ENCODE data around the gene ARMC9.
"Not testable (repeated sequence)": the region's sequence is repeated elsewhere in the genome, so short reads cannot be mapped to it uniquely, and the experiment has no call there.

ARMC9 gene

DNA sequence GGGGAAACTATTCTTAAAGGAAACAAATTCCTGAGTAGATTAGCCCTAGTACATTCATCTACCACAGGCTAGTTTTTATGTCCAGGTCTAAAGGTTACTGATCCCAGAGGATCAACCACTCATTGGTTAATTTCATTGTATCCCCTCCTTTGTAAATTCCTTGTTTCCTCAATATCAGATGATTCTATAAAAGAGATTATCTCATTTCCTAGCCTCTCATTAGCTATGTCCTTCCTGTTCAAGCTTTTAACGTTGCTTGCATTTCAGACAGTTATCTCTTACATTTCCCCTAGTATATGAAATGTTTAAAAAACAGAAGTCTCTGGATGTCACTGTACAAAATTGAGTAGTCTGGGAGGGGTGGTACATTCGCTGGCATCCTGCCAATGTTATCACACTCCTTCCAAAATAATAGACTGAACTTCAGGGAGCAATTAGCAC is 24.2 kb upstream of the ARMC9 start:
- no peak overlapping the region for H3K27ac Mint-ChIP-seq

DNA sequence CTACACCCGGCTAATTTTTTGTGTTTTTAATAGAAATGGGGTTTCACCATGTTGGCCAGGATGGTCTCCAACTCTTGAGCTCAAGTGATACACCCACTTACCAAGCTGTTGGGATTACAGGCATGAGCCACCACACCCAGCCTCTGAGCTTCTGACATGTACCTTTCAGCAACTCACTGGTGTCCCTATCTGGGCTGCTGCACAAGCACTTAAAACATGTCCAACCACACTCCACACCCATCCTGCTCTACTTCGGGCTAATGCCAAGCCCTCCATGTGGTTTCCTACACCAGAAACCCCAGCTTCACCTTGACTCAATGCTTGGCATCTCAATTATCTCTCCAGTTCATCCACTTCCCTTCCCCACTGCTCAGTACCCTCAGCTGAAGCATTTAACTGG is 22.4 kb upstream of the ARMC9 start:
- H3K36me3 Mint-ChIP-seq (ENCODE audit: low read depth) = peaks cover 29% of the 10 kb centered on the region
- H3K27ac Mint-ChIP-seq = no peak overlapping the region
- H3K4me3 Mint-ChIP-seq = no peak overlapping the region
- no peaks in the 10 kb centered on the region for H3K27me3 Mint-ChIP-seq (ENCODE audit: low read depth)
- H3K9me3 Mint-ChIP-seq = no peaks in the 10 kb centered on the region
- H3K4me1 Mint-ChIP-seq (ENCODE audit: low read depth) = peaks cover 9% of the 10 kb centered on the region

More for the DNA sequence above, 24.2 kb upstream of the ARMC9 start:
- Mint-ChIP-seq H3K9me3 (no peaks in the 10 kb centered on the region), H3K27me3 (ENCODE audit: low read depth) (no peaks in the 10 kb centered on the region), H3K36me3 (ENCODE audit: low read depth) (peaks cover 32% of the 10 kb centered on the region), H3K4me1 (ENCODE audit: low read depth) (no peaks in the 10 kb centered on the region), H3K4me3 (no peak overlapping the region)

DNA sequence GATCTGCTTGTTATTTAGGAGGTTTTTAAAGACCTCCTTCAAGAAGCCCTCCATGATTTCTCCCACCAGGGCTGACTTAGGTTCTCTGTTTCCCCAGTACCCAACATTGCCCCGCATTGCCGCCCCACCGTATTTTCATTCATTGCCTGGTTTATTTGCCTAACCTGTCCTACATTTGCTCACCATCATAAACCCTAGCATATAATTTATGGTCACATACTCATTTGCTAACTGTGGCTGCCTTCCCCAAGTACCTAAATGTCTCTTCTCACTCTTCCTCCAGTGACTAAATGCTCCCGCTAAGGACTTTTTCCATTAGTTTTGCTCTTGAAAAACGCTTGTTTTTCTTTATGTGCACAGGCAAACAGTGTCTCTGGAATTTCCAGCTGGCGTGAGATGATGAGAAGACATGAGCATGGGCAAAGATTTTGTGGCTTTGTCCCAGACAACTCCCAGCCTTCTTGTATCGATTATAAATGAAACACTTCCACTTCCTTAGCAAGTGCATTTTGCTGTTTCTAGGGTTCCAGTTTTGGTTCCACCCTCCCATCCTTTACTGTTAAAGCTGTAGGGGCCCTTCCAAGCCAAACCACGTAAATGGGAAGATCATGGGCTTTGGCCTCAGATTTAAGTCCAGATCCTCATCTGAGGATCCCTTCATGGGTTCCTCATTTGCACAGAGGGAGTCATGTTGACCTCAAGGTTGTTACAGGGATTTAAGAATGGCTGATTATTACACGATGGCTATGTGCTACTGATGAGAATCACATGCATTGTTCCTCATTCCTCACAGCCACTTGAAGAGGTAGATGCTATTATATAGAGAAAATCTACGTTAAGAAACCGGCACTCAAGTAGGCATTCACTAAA is 21.0 kb upstream of the ARMC9 start:
- Mint-ChIP-seq H3K27me3 (ENCODE audit: low read depth) (no peaks in the 10 kb centered on the region), H3K4me1 (ENCODE audit: low read depth) (peaks cover 9% of the 10 kb centered on the region), H3K27ac (no peak overlapping the region), H3K4me3 (no peak overlapping the region), H3K36me3 (ENCODE audit: low read depth) (peaks cover 25% of the 10 kb centered on the region), H3K9me3 (no peaks in the 10 kb centered on the region)

DNA sequence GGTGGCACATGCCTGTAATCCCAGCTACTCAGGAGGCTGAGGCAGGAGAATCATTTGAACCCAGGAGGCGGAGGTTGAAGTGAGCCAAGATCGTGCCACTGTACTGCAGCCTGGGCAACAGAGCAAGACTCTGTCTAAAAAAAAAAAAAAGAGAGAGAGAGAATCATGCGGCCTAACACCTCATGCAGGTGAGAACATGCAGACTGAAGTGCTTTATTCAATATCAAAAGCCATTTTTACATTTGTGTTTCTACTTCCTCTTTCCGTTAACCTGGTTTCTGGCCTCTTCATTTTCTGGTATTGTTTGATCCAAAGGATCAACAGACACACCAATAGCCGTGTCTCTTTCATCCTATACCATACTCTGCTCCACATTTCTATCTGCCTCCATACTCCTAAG is 19.6 kb upstream of the ARMC9 start:
- H3K36me3 Mint-ChIP-seq (ENCODE audit: low read depth) = peaks cover 21% of the 10 kb centered on the region
- H3K9me3 Mint-ChIP-seq; H3K27me3 Mint-ChIP-seq (ENCODE audit: low read depth); H3K4me1 Mint-ChIP-seq (ENCODE audit: low read depth); H3K27ac Mint-ChIP-seq; H3K4me3 Mint-ChIP-seq: not testable (repeated sequence)

DNA sequence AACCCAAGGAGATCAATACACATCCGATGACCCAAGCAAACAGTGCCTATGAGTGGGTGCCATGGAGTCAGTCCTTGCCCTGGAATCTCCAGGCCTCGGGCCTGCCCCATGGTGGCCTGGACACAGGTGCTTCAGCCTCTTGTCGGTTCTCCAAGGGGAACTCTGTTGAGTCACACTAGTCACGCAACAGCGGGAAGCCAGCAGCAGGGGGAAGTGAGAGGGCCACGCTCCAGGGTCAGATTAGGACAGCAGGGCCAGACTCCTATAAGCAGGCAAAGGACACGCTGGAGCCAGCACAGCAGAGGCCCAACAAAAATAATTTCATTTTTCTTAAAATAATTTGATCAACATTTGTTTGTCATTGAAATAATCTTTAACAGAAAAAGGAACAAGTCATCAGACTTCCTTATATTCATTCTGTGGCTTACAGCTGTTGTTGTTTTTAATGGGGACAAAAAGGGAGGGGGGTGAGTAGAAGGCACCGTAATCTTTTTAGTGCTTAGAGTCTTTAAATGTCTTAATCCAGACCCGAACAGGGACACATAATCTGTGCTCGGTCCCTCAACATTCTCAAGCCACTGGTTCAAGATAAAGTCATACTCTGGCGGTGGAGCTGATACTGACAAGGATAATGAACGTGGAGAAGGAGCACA is 16.4 kb upstream of the ARMC9 start:
- H3K36me3 Mint-ChIP-seq (ENCODE audit: low read depth) = peaks cover 2% of the 10 kb centered on the region
- H3K4me1 Mint-ChIP-seq (ENCODE audit: low read depth) = peaks cover 9% of the 10 kb centered on the region
- no peak overlapping the region for H3K4me3 Mint-ChIP-seq
- H3K9me3 Mint-ChIP-seq = no peaks in the 10 kb centered on the region
- no peaks in the 10 kb centered on the region for H3K27me3 Mint-ChIP-seq (ENCODE audit: low read depth)
- H3K27ac Mint-ChIP-seq = no peak overlapping the region

DNA sequence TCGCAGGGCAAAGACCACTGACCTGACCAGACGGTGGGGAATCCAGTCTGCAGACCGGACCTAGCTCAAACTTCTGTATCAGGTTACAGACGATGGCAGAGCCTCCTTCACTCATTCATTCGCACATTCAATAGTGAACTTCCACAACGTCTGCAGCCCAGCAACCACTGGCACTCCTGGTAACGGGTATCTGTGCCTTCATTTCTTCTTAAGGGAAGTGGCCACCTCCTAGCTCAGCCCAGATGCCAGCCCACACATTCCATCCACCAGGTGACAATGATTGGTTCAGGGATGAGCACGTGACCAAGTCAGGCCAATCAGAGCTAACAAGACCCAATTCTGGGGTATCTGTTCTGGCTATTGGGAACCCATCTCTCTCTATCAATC is 15.9 kb upstream of the ARMC9 start:
- peaks cover 9% of the 10 kb centered on the region for H3K4me1 Mint-ChIP-seq (ENCODE audit: low read depth)
- H3K27me3 Mint-ChIP-seq (ENCODE audit: low read depth) = no peaks in the 10 kb centered on the region
- H3K4me3 Mint-ChIP-seq = no peak overlapping the region
- H3K27ac Mint-ChIP-seq = no peak overlapping the region
- no peaks in the 10 kb centered on the region for H3K9me3 Mint-ChIP-seq
- no peaks in the 10 kb centered on the region for H3K36me3 Mint-ChIP-seq (ENCODE audit: low read depth)

DNA sequence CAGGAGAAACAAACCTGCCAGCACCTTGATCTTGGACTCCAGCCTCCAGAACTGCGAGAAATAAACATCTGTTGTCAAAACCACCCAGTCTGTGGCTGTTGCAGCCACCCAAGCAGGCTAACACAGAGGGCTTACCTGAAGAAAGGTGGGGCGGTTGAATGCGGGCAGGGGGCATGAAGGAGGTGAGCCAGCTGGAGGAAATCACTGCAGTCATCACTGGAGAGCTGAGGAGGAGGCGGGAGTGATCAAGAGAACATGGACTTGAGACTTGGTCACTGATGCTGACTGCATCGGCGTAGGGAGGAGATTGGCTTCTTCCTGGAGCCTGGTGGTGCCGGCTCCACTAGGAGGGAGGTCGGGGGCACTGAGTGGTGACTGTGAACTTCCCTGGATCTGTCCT is 14.6 kb upstream of the ARMC9 start:
- H3K4me1 Mint-ChIP-seq (ENCODE audit: low read depth) = peaks cover 9% of the 10 kb centered on the region
- no peaks in the 10 kb centered on the region for H3K9me3 Mint-ChIP-seq
- no peaks in the 10 kb centered on the region for H3K36me3 Mint-ChIP-seq (ENCODE audit: low read depth)
- no peaks in the 10 kb centered on the region for H3K27me3 Mint-ChIP-seq (ENCODE audit: low read depth)
- no peak overlapping the region for H3K27ac Mint-ChIP-seq
- H3K4me3 Mint-ChIP-seq = no peak overlapping the region

DNA sequence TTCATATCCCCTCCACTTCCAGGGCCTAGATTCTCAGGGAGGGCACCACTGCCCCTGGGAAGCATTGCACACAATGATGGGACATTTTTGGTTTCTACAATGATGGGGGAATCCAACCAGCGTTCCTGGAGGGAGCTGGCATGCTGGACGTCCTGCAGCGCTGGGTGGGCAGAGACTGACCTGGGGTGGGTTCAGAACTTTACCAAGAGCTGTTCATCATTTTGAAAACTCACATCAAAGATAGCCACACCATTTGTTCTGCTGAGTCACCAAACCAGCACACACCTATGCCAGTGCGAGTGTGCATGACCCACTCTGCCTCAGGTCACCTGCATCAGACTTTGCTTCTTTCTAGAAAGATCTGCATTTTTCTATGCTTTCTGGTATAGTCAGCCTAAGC is 14.1 kb upstream of the ARMC9 start:
- Mint-ChIP-seq H3K4me1 (ENCODE audit: low read depth) (peaks cover 9% of the 10 kb centered on the region), H3K27me3 (ENCODE audit: low read depth) (peaks cover 3% of the 10 kb centered on the region), H3K27ac (no peak overlapping the region), H3K4me3 (no peak overlapping the region), H3K9me3 (no peaks in the 10 kb centered on the region), H3K36me3 (ENCODE audit: low read depth) (no peaks in the 10 kb centered on the region)

DNA sequence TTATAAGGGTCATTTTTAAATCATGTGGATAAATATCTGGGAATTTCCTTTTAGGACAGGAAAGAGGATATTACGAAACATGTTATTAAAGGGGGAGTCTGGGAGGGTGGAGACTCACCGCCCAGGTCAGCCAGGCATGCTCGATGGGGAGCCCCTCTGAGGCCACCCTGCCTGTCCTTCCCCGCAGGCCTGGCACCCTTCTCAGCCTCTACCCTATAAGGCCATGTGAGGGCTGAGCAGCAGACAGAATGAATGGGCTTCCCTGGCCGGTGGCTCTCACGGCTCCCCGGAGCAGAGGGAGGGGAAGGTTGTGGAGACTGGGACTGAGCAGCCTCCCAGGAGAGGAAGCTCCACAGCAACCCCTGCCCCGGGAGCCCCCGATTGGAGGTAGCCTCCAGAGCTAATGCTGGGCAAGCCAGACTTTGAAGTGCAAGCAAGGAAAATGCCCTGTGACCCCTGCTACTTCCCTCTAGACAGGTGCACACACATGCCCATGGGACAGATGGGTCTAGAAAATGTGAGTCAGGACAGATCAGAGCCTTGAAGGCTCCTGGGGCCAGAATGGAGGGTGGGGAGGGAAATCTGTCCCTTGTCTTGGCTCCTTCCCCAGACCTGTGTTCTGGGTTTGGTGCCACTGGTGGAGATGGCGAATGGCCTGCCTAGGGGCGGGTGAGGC is 13.2 kb upstream of the ARMC9 start:
- Mint-ChIP-seq H3K27ac (no peak overlapping the region), H3K9me3 (no peaks in the 10 kb centered on the region), H3K4me3 (no peak overlapping the region), H3K27me3 (ENCODE audit: low read depth) (peaks cover 9% of the 10 kb centered on the region), H3K4me1 (ENCODE audit: low read depth) (peaks cover 2% of the 10 kb centered on the region), H3K36me3 (ENCODE audit: low read depth) (no peaks in the 10 kb centered on the region)

DNA sequence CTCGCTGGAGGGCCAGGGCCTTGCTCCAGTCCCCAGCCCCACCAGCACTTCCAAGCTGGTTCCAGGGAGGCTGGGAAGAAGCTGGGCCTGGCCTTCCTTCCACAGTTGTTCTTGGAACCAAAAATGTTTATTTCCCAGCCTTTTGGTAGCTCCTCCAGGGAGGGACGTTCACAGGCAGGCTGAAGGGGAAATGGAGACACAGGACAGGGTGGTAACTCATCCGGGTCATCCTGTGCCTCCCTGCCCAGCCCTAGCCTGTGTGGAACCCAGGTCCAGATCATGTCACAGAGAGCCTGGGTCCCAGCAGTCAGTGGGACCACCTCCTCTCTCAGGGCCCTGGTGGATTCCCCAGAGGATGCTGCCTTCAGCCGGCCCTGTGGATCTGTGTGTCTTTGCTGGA is 12.5 kb upstream of the ARMC9 start:
- Mint-ChIP-seq H3K27me3 (ENCODE audit: low read depth) (peaks cover 11% of the 10 kb centered on the region), H3K9me3 (no peaks in the 10 kb centered on the region), H3K27ac (no peak overlapping the region), H3K4me1 (ENCODE audit: low read depth) (no peaks in the 10 kb centered on the region), H3K4me3 (no peak overlapping the region), H3K36me3 (ENCODE audit: low read depth) (no peaks in the 10 kb centered on the region)

DNA sequence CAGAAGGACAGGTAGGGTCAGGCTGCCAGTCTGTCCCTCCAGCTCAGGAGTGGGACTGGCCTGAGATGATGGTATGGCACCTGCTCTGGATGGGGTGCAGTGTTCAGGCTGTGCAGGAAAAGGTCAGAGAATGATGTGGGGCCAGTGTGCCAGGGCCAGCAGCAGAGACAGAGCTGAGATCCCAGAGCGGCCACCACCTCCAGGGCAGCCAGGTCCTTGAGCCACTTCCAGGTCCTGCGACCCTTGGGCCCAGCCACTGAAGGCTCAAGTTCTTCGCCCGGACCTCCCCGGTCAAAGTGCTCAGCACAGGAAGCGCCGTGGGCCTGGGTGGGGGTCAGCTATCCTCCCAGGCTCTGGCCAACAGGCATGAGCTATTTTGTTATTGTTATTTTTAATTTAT is 12.1 kb upstream of the ARMC9 start:
- H3K4me1 Mint-ChIP-seq (ENCODE audit: low read depth) = no peaks in the 10 kb centered on the region
- H3K9me3 Mint-ChIP-seq = no peaks in the 10 kb centered on the region
- H3K36me3 Mint-ChIP-seq (ENCODE audit: low read depth) = no peaks in the 10 kb centered on the region
- H3K27me3 Mint-ChIP-seq (ENCODE audit: low read depth) = peaks cover 11% of the 10 kb centered on the region
- H3K4me3 Mint-ChIP-seq = no peak overlapping the region
- H3K27ac Mint-ChIP-seq = no peak overlapping the region

DNA sequence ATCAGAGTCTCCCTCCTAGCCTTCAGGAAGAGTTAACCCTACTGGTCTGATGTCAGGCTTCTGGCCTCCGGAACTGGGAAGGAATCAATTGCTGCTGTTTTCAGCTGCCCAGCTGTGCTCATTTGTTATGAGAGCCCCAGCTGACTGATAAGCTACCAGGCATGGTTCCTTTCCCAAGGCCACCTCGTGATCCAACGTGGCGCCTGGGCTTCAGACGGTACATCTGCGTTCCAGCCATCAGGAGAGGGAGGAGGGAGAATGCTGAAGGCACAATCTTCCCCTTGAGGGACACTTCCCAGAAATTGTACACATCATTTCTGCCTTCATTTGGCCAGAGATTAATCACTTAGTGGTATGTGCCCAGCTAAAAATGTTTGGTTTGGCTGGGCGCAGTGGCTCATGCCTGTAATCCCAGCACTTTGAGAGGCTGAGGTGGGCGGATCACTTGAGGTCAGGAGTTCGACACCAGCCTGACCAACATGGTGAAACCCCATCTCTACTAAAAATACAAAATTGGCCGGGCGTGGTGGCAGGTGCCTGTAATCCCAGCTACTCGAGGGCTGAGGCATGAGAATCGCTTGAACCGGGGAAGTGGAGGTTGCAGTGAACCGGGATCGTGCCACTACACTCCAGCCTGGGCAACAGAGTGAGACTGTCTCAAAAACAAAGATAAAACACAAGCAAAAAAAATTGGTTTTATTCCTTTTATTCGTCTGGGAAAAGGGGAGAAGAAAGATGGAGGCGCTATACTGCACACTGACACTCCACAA is 10.5 kb upstream of the ARMC9 start:
- no peak overlapping the region for H3K4me3 Mint-ChIP-seq
- no peak overlapping the region for H3K27ac Mint-ChIP-seq
- no peaks in the 10 kb centered on the region for H3K4me1 Mint-ChIP-seq (ENCODE audit: low read depth)
- H3K36me3 Mint-ChIP-seq (ENCODE audit: low read depth) = no peaks in the 10 kb centered on the region
- peaks cover 18% of the 10 kb centered on the region for H3K27me3 Mint-ChIP-seq (ENCODE audit: low read depth)
- no peaks in the 10 kb centered on the region for H3K9me3 Mint-ChIP-seq

DNA sequence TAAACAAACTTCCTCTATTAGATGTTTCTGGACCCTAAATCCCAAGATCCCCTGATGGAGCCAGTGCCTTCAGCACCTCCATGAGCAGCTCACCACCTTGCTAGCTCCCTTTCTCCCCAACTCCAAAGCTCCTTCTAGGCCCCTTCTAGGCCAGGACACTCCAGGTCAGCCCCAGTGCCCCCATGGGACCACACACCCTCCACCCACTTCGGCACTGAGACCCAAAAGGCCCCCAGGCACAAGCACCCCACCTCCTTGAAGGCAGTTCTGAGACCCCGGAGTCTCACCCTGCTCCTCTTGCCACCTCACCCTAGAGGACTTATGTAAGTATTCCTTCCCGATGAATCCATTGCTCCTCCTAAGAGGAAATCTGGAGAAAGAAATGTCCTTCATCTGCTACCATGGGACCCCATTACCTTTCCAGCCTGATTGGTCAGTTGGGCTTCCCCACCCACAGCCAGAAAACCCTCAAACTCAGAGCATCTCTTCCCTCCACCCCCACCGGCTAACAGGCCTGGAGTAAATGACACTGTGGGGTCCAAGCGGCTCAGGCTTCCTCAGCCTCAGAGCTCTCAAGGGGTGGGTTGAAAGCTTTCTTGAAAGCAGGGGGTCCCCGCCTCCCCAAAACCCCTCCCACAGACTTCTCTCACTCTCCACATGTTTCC is 9.8 kb upstream of the ARMC9 start:
- Mint-ChIP-seq H3K4me3 (no peak overlapping the region), H3K9me3 (no peaks in the 10 kb centered on the region), H3K27me3 (ENCODE audit: low read depth) (peaks cover 20% of the 10 kb centered on the region), H3K36me3 (ENCODE audit: low read depth) (no peaks in the 10 kb centered on the region), H3K4me1 (ENCODE audit: low read depth) (no peaks in the 10 kb centered on the region), H3K27ac (no peak overlapping the region)

DNA sequence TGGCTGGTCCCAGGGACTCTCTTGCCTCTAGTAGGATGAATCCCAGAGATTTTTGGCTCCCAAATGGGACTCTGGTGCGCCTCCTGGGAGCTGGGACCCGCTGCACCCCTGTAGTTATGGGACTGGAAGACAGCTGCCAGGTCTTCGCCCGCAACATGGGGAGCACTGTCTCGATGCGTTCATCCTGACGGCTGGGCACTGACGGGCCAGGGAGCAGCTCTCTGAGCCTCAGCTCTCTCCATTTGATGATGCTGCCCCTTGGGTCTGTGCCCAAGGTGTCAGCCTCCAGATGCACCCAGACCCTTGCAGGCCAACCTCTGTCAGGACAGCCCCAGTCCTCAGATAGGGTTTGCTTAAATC is 9.3 kb upstream of the ARMC9 start:
- Mint-ChIP-seq H3K27me3 (ENCODE audit: low read depth) (peaks cover 23% of the 10 kb centered on the region), H3K4me1 (ENCODE audit: low read depth) (no peaks in the 10 kb centered on the region)

More for the DNA sequence above, 9.3 kb upstream of the ARMC9 start:
- Mint-ChIP-seq H3K27ac (no peak overlapping the region), H3K9me3 (no peaks in the 10 kb centered on the region), H3K4me3 (no peak overlapping the region), H3K36me3 (ENCODE audit: low read depth) (no peaks in the 10 kb centered on the region)
